ENCODE results near the gene C3orf62.
"Not testable (repeated sequence)": the region's sequence is repeated elsewhere in the genome, so short reads cannot be mapped to it uniquely, and the experiment has no call there.

C3orf62 gene

GRCh38 chr3:49238274-49239127 is 38.5 kb downstream of the C3orf62 start:
- no peak for DNase-seq (ENCODE audit: extremely low read depth, low read depth)
- no peak for TF ChIP-seq CTCF (IDR thresholded peaks at IDR 0.05; ENCODE audit: low read depth, low read length, missing control alignments)
- no peak overlapping the region for H3K4me3 ChIP-seq (replicated peaks; ENCODE audit: low read depth, low read length)

GRCh38 chr3:49237344-49237743 is 39.7 kb downstream of the C3orf62 start:
- no peak for TF ChIP-seq CTCF (IDR thresholded peaks at IDR 0.05; ENCODE audit: low read depth, low read length, missing control alignments)
- no peak for DNase-seq (ENCODE audit: extremely low read depth, low read depth)
- no peak overlapping the region for H3K4me3 ChIP-seq (replicated peaks; ENCODE audit: low read depth, low read length)

GRCh38 chr3:49236226-49236625 is 40.8 kb downstream of the C3orf62 start:
- no peak overlapping the region for H3K4me3 ChIP-seq (replicated peaks; ENCODE audit: low read depth, low read length)
- DNase-seq (ENCODE audit: extremely low read depth, low read depth): no peak
- no peak for TF ChIP-seq CTCF (IDR thresholded peaks at IDR 0.05; ENCODE audit: low read depth, low read length, missing control alignments)

- DNase-seq (ENCODE audit: extremely low read depth, low read depth); H3K4me3 ChIP-seq (replicated peaks; ENCODE audit: low read depth, low read length): not testable (repeated sequence)
These were observed 48.2 kb downstream of the C3orf62 start for GRCh38 chr3:49228817-49229216.

- DNase-seq (ENCODE audit: extremely low read depth, low read depth): no peak
- H3K4me3 ChIP-seq (replicated peaks; ENCODE audit: low read depth, low read length): no peak overlapping the region
- no peak for TF ChIP-seq CTCF (IDR thresholded peaks at IDR 0.05; ENCODE audit: low read depth, low read length, missing control alignments)
These were observed 55.0 kb downstream of the C3orf62 start for GRCh38 chr3:49222002-49222401.

GRCh38 chr3:49220985-49221563 is 56.0 kb downstream of the C3orf62 start:
- DNase-seq (ENCODE audit: extremely low read depth, low read depth); H3K4me3 ChIP-seq (replicated peaks; ENCODE audit: low read depth, low read length): not testable (repeated sequence)

- H3K4me3 ChIP-seq (replicated peaks; ENCODE audit: low read depth, low read length): no peak overlapping the region
- no peak for TF ChIP-seq CTCF (IDR thresholded peaks at IDR 0.05; ENCODE audit: low read depth, low read length, missing control alignments)
- no peak for DNase-seq (ENCODE audit: extremely low read depth, low read depth)
These were observed 57.9 kb downstream of the C3orf62 start for GRCh38 chr3:49219132-49219531.

Measured in HFF-Myc (cell line).